C4-2B (cell line): ENCODE measurements around the gene DNAJC5.

Experiments
- ZFX ChIP-seq: fragments of 450-650 bp; IDR thresholded peaks from 2 replicates; pipeline ENCODE4 v1.6.1; 2017
- TF ChIP-seq, protein P1 (sequence below): fragments of 450-650 bp; conservative IDR thresholded peaks from 2 replicates; pipeline ENCODE4 v1.5.1; 2017; ENCODE audit warnings: mild to moderate bottlenecking

DNA sequence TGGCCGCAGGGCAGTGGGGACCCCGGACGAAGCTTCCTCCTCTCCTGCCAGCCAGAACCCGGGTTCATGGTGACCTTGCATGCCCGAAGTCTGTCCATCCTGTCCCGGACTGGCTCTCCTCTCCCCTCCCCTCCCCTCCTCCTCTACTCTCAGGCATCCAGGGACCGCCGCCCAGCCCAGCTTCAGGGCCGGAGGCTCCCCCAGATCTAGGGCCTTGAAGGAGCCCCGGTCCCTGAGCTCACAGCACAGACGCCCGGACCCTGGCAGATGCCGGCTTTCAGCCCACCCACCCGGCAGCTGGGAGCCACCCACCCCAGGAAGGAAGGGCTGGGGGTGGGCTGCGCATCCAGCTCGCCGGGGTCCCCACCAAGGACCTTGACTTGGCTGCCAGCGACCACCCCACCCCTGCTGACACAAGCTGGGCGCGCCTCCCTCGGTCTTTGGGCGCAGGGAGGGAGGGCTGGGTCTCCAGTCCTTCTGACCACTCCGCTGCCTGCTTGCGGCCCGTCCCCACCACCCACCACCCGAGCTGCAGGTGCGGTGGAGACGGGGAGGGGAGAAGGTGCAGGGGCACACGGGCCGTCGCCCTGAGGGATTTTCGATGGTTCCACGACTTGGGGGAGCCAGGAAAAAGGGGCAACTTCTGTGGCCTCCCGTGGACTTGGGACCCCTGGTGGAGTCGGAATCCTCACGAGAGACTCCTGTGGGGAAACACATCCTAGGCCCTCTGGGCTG, 39.4 kb upstream of the DNAJC5 start:
- TF ChIP-seq, protein P1, sequence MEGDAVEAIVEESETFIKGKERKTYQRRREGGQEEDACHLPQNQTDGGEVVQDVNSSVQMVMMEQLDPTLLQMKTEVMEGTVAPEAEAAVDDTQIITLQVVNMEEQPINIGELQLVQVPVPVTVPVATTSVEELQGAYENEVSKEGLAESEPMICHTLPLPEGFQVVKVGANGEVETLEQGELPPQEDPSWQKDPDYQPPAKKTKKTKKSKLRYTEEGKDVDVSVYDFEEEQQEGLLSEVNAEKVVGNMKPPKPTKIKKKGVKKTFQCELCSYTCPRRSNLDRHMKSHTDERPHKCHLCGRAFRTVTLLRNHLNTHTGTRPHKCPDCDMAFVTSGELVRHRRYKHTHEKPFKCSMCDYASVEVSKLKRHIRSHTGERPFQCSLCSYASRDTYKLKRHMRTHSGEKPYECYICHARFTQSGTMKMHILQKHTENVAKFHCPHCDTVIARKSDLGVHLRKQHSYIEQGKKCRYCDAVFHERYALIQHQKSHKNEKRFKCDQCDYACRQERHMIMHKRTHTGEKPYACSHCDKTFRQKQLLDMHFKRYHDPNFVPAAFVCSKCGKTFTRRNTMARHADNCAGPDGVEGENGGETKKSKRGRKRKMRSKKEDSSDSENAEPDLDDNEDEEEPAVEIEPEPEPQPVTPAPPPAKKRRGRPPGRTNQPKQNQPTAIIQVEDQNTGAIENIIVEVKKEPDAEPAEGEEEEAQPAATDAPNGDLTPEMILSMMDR = no peak
- no peak for TF ChIP-seq ZFX
